Measurements from ENCODE around the gene ARSG.
"Not testable (repeated sequence)": the region's sequence is repeated elsewhere in the genome, so short reads cannot be mapped to it uniquely, and the experiment has no call there.

Gene ARSG

GRCh38 chr17:68398691-68399637 lies 107.7 kb downstream of the ARSG start:
- DNase-seq (ENCODE audit: low spot score) = peak; percentile 79

- DNase-seq (ENCODE audit: low spot score) = peak; percentile 46
Measured at GRCh38 chr17:68399638-68400403, 108.5 kb downstream of the ARSG start.

DNA sequence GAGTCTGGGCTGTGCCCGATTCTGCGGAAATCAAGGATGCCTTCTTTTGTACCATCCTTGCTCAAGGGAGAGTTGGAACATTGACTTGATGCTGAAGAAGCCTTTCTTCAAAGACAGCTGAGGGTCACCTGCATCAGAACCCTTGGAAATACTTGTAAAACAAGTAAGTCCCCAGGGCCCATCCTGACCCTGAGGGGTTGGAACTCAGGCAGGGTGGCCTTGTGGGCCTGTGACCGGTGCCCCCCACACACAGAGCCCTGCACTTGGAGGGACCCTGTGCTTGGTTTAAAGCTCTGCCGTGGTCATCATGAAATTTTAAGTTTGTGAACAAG lies 109.1 kb downstream of the ARSG start:
- no peak for DNase-seq (ENCODE audit: low spot score)

DNA sequence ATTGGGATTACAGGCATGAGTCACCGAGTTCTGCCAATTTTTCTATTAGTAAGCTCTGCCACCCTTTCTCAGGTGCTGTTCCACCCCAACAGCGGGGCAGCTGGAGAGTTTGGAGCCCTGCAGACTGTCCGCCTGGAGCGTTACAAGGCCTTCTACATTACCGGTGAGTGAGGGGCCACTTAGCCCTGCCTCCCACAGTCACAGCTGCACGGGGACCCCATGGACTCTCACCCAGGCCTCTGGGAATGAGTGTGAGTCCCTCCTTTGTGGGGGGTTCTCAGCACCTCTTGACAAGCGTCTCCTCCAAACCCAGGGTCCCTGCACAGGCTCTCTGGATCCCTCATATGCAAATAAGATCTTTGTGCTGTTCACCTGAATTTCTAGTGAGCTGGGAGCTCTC lies 110.0 kb downstream of the ARSG start:
- no peak for DNase-seq (ENCODE audit: low spot score)

DNA sequence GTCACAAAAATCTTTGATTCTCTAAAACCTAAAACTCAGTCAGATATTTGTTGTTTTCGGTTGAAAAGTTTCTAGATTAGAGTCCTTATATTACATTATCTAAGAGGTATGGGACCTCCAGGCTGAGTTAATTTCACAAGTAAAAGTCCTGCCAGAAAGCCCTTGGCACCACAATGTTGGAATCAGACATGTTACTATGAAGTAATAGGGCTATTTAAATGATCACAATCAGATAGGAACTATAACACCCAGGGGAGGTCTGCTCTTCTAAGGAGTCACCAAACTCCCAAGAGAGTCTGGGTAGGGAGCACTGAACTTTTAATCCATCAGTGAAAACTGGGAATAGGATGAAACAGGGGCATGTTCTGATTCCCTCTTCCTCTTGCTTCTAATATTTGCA lies 111.8 kb downstream of the ARSG start:
- DNase-seq (ENCODE audit: low spot score) = no peak

DNA sequence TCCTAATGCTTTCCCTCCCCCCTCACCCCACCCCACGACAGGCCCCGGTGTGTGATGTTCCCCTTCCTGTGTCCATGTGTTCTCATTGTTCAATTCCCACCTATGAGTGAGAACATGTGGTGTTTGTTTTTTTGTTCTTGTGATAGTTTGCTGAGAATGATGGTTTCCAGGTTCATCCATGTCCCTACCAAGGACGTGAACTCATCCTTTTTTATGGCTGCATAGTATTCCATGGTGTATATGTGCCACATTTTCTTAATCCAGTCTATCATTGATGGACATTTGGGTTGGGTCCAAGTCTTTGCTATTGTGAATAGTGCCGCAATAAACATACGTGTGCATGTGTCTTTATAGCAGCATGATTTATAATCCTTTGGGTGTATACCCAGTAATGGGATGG lies 112.5 kb downstream of the ARSG start:
- DNase-seq (ENCODE audit: low spot score) = not testable (repeated sequence)

GRCh38 chr17:68407656-68408055 lies 116.4 kb downstream of the ARSG start:
- not testable (repeated sequence) for DNase-seq (ENCODE audit: low spot score)

GRCh38 chr17:68413597-68414560 lies 122.6 kb downstream of the ARSG start:
- DNase-seq (ENCODE audit: low spot score) = not testable (repeated sequence)

DNA sequence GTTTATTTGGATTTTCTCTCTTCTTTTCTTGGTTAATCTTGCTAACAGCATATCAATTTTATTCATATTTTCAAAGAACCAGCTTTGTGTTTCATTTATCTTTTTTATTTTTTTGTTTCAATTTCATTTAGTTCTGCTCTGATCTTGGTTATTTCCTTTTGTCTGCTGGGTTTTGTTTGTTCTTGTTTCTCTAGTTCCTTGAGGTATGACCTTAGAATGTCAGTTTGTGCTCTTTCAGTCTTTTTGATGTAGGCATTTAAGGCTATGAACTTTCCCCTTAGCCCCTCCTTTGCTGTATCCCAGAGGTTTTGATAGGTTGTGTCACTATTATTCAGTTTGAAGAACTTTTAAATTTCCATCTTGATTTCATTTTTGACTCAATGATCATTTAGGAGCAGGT lies 123.6 kb downstream of the ARSG start:
- not testable (repeated sequence) for DNase-seq (ENCODE audit: low spot score)

DNA sequence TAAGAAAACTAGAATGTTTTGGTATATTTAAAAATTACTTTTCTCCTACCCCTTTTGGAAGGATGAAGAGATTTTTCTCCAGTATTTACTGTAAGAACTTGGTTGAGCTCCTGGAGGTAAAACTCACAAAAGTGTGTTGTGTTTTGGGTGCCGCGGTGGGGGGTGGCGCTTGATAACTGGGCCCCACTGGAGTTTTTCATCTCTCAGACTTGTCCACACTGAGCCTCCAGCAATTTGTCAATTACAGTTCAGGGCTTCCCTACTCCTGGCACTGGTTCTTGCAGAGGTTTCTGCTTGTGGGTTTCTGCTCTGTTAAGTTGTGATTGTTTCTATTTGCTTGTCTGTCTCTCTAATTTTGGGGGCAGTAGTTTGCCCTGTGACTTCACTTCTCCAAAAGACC lies 126.0 kb downstream of the ARSG start:
- DNase-seq (ENCODE audit: low spot score) = no peak

DNA sequence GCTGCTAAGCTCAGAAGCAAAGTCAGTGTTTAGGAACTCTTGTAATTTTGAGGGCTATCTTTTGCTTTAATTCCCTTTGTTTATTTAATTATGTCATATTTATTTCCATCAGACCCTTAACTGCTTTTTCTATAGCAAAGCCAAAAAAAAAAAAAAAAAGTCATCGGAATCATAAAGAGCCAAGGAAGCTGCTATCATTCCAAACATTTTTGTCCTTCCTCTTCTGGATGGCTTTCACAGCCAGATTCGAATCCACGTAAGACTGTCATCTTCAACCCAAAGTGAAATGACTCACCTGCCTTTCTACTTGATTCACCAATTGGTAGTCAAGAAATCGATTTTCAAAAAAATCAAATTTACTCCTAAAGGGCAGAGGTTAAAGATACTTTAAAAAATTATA lies 127.6 kb downstream of the ARSG start:
- DNase-seq (ENCODE audit: low spot score) = no peak

- no peak for DNase-seq (ENCODE audit: low spot score)
Measured at GRCh38 chr17:68420065-68420464, 128.8 kb downstream of the ARSG start.

DNA sequence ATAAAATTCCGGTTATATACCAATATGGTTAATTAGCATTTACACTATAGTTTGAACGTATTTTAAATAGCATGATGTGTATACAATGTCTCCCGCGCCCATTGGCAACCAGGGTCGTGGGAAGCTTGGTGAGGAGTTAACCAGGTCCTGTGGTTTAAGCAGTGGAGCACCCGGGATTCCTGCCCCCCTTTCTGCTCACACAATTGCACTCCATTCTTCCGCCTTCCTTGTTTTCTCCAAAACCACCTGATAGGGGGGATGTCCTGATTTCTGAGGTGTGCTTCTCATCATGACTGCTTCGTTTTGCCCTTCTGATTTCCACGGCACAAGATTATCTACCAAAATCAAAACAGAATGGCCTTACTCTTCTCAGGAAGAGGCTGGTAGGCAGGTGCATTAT lies 130.2 kb downstream of the ARSG start:
- DNase-seq (ENCODE audit: low spot score) = no peak

GRCh38 chr17:68422821-68423220 lies 131.5 kb downstream of the ARSG start:
- no peak for DNase-seq (ENCODE audit: low spot score)

- no peak for DNase-seq (ENCODE audit: low spot score)
Measured at GRCh38 chr17:68423251-68423650, 132.0 kb downstream of the ARSG start.

- DNase-seq (ENCODE audit: low spot score) = no peak
Measured at GRCh38 chr17:68424203-68424602, 132.9 kb downstream of the ARSG start.

GRCh38 chr17:68424861-68425260 lies 133.6 kb downstream of the ARSG start:
- no peak for DNase-seq (ENCODE audit: low spot score)

DNA sequence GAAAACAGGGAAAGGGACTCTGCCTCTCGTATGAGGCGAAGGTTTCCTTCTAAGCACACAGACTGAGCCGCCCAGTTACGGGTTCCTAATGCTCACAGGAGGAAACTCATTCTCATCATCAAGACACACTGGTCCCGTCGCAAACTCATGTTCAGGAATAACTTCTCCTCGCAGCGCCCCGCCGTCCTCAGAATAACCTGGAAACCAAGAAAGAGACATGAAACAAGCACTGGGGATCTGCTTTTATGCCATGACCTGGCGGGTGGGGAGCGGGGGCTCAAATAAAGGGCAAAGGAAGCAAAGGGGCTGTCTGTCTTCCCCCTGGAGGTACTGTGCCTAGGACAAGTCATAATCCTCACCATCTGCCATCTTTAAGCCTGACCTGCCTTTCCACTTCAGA lies 134.7 kb downstream of the ARSG start:
- no peak for DNase-seq (ENCODE audit: low spot score)

- no peak for DNase-seq (ENCODE audit: low spot score)
Measured at GRCh38 chr17:68427575-68427974, 136.3 kb downstream of the ARSG start.

DNA sequence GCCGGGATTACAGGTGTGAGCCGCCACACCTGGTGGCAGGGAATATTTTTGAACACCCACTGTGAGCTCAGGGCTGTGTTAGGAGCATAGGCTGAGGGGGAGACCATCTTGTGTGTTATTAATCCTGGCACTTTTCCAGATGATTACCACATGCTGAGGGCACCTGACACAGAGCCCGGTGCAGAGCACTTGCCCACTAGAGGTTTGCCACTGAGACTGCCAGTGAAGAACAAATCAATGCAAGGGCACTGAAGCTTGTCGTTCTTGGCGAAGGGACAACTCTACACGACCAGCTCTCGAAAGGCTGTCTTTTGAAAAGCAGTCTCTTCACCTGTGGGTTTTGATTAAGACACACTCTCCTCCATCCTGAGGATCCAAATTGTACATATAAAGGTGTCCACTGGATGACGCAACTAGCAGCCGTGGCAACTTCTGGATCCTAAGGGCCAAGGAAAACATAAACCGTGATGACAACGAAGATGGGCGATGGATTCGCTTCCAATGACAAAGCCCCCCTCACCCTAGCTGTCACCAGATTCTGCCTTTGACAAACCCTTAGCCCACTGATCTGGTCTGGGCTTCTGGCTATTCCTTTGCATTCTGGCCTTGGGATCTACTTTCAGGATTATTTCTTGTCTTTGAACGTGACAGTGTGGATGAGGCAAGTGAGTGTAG lies 137.3 kb downstream of the ARSG start:
- no peak for DNase-seq (ENCODE audit: low spot score)

DNA sequence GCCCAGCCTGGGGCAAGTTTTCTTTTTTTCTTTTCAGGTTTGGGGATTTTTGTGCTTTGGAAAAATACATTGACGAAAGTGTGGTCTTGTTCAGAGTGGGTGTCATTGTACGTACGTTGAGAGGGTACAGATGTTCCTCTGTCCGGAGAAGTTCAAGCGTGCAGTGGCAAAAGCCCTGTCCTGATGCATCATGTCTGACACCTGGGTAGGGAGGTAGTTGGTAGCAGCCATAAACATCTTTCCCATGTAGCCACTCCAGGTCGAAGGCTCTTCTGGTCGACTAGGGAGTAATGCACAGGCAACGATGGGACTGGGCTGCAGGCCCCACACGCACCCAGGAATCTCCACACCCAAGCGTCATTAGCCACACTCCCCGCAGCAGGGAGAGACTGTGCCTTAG lies 138.6 kb downstream of the ARSG start:
- DNase-seq (ENCODE audit: low spot score) = no peak
